ENCODE results near the gene OSBPL2.

The OSBPL2 gene

GRCh38 chr20:62235777-62236157, 2.6 kb upstream of the OSBPL2 start:
- DNase-seq (ENCODE audit: low read depth): no peak

DNA sequence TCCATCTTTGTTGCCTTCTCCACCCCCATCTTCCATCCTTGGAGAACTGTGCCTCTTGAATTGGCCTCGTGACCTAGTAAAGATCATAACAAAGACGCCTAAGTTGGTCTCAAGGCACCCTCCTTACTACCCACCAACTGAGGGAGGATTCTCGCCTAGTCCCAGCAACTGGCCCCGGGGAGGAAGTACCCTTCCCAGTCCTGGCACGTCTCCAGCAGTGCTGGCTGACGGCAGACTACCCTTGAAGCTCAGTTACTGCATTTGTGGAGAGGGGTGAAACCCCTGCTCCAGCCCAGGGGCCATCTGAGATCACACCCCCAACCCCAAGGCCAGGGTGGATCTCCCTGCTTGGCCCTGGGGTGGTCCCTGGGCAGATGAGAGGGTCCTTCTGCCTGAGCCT, 2.1 kb upstream of the OSBPL2 start:
- no peak for DNase-seq (ENCODE audit: low read depth)

- DNase-seq (ENCODE audit: low read depth): no peak
These were observed 1.4 kb upstream of the OSBPL2 start for GRCh38 chr20:62236766-62237513.

DNA sequence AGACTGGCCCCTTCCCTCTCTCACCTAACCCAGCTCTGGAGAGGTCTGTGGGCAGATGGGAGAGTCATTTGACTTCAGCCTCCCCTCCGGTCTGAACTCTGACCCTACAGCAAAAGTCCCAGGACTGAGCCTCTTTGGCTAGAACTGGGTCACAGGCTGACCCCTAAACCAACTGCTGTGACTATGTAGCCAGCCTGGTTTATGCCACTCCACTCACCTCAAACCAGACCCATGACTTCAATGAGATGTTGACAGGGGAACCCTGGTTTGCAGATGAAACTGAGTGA, 864 bp upstream of the OSBPL2 start:
- no peak for DNase-seq (ENCODE audit: low read depth)

- no peak for DNase-seq (ENCODE audit: low read depth)
These were observed 402 bp downstream of the OSBPL2 start for GRCh38 chr20:62238569-62239277.

GRCh38 chr20:62239278-62239879, 1.1 kb downstream of the OSBPL2 start:
- DNase-seq (ENCODE audit: low read depth): no peak

GRCh38 chr20:62240020-62240685, 1.8 kb downstream of the OSBPL2 start:
- no peak for DNase-seq (ENCODE audit: low read depth)

GRCh38 chr20:62241506-62241905, 3.2 kb downstream of the OSBPL2 start:
- DNase-seq (ENCODE audit: low read depth): no peak

DNA sequence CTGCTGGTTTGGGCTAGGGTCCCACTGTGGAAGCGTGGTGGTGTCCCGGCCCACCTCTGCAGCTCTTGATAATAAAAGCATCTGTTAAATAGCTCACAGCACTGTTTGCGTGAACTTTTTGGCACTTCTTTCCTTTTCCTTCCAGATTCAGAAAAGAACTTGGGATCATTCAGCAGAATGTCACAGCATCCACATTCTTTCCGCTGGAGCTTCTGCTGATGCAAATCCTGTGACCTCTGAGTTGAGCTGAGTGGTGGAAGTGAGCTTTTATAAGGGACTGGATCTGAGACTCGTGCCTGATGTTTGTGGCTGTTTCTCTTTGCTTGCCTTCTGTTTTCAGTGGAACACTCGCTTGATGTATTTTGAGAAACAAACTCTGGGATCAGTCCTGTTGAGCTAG, 3.9 kb downstream of the OSBPL2 start:
- DNase-seq (ENCODE audit: low read depth): no peak

DNA sequence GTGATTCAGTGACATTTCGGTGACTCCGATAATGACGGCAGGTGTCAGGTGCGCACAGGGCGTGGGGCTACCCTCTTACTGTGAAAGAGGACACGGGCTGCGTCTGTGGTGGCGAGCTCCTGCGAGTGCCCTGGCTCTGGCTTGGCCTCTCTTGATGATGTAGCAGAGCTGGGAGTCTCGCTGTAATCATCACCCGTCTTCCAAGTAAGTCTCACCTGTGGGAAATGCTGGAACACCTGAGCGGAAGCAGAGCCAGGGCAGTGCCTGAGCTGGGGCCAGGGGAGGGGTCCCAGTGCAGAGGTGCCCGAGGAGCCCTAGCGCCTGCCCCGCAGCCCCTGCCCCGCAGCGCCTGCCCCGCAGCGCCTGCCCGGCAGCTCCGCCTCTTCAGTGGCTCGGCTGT, 4.8 kb downstream of the OSBPL2 start:
- DNase-seq (ENCODE audit: low read depth): no peak

DNA sequence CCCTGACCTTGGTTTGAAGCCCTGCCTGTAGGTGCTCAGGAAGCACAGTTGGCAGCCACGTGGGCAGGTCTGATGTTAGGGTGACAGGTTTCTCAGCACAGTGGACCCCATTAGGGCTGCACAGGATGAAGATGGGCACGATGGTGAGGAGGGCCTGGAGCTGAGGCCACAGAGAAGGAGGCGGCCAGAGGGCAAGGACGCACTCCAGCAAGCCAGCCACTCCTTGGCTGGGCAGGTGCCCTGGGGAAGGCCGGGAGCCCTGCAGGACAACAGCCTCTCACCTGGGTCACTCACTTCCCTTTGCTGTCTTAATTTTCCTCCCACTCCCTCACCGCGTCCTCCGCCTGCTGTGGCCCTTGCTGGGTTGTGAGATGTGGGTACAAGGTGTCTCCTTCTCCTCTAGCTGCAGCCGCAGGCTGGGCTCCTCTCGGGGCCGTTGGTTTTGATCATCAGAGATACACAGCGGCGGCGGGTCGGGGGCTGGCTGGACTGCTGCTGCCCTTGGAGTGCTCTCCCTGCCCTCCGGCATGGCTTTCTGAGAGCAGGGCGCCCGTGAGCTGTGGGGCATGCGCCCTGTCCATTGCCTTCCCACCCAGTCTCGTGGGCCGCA, 5.7 kb downstream of the OSBPL2 start:
- no peak for DNase-seq (ENCODE audit: low read depth)

GRCh38 chr20:62244644-62245108, 6.4 kb downstream of the OSBPL2 start:
- no peak for DNase-seq (ENCODE audit: low read depth)

DNA sequence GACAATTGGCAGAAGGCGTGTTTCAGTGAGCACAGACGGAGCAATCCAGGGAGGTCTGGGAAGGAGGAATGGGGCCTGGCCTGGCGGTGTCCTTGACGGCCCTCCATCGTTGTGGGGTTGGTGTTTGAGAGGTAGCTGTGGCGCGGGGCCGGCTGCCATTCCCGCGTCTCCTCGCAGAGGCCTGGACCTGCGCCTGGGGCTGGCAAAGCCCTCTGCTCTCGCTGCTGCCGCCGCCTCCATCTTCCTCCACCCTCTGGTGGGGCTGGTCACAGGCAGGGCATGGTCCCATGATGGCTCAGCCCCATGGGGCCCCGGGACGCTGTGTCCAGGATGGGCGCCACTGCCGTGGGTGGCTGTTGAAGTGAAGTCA, 7.6 kb downstream of the OSBPL2 start:
- DNase-seq (ENCODE audit: low read depth): no peak

DNA sequence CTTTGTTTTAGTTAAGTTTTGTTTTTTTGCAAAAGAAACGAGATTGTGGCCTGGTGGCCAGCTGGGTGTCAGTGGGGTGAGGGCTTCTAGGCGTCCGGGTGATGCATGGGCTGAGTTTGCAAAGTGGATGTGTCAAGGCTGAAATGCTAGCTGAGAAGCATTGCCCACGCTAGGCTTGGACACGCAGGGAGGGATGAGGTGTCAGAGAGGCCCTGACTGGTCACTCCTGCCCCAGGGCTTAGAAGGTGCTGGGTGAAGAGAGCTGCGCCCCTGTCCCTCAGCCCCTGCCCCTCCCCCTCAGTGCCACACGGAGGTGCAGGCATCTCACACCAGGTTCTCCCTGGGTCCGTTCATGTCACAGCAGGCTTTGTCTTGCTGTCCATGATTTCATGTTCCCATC, 8.1 kb downstream of the OSBPL2 start:
- DNase-seq (ENCODE audit: low read depth): no peak

DNA sequence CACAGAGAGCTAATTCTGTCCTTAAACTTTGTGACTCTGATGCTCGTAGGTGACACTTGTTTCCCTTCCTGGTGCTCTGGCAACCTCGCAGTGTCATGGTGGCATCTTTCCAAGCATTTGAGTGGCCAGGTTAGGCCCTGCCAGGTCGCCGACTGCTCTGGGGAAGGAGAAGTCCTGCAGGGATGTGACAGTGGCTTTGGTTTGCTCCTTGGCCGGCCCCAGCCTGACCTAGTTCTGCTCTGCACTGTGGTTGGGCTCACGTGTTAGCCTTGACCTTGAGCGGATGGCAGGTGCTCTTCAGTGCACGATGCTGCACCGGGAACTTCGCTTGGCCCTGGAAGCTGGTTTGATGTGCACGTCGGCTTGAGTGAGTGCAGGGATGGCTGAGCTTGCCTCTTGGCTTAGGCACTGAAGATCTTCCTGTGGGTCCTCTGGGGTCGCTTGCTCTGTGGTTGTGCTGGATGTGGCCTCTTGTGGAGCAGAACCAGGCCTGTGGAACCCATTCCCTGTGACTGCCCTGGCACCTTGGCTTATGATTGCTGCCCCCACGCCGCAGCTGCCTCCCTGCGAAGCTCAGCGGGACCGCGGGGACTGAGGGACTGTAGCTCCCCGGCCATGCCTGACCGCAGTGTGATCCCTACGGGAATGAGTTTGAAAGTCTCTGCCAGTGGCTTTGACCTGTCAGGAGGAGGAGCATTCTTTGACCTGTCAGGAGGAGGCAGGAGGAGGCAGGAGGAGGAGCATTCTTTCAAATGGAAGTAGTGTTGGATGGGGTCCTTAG, 8.7 kb downstream of the OSBPL2 start:
- DNase-seq (ENCODE audit: low read depth): no peak

DNA sequence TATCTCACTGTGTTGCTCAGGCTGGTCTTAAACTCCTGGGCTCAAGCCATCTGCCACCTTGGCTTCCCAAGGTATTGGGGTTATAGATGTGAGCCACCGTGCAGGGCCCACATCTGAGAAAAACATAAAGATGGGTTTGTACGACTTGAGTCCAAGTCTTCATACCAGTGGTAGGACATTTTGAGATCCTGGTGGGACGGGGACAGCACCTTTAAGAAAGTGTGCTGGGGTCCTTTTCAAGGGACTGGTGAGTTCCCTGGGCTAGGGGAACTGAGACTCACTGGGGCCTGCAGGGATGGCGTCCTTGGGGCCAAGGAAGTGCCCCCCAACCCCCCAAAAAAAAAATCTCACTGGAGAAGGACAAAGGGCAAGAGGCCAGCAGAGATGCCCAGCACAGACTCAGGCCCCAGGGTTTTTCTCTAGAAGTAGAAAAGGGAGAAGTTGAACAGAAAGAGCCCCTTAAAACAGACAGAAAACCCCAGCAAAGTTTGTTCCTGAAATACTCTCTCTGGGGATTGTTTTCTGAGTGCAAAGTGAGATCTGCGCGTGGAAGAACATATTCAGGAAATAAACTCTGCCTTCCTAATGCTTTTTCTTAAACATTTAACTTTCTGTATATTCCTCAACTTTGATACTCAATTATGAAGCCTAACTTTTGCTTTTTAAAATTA, 10.7 kb downstream of the OSBPL2 start:
- DNase-seq (ENCODE audit: low read depth): no peak

- DNase-seq (ENCODE audit: low read depth): no peak
These were observed 14.1 kb downstream of the OSBPL2 start for GRCh38 chr20:62252342-62252966.

- DNase-seq (ENCODE audit: low read depth): no peak
These were observed 15.1 kb downstream of the OSBPL2 start for GRCh38 chr20:62253398-62253797.

GRCh38 chr20:62254021-62254724, 15.9 kb downstream of the OSBPL2 start:
- no peak for DNase-seq (ENCODE audit: low read depth)

- no peak for DNase-seq (ENCODE audit: low read depth)
These were observed 17.7 kb downstream of the OSBPL2 start for GRCh38 chr20:62255976-62256375.
